Endometrium (tissue), 2 donors: ENCODE results near the gene ANKRD53.
"Not testable (repeated sequence)": the region's sequence is repeated elsewhere in the genome, so short reads cannot be mapped to it uniquely, and the experiment has no call there.

Experiments used
- FAIRE-seq: peaks from 2 replicates; lab custom pipeline; 2012; peaks lifted over from hg19 to GRCh38; lab: Jason Lieb, UNC
- donor health status: control.
- donor health status: control.

The ANKRD53 gene

GRCh38 chr2:70992945-70993853, 14.8 kb downstream of the ANKRD53 start:
- FAIRE-seq, result no peak

- FAIRE-seq, result no peak
Measured at GRCh38 chr2:70994009-70994698, 15.7 kb downstream of the ANKRD53 start.

DNA sequence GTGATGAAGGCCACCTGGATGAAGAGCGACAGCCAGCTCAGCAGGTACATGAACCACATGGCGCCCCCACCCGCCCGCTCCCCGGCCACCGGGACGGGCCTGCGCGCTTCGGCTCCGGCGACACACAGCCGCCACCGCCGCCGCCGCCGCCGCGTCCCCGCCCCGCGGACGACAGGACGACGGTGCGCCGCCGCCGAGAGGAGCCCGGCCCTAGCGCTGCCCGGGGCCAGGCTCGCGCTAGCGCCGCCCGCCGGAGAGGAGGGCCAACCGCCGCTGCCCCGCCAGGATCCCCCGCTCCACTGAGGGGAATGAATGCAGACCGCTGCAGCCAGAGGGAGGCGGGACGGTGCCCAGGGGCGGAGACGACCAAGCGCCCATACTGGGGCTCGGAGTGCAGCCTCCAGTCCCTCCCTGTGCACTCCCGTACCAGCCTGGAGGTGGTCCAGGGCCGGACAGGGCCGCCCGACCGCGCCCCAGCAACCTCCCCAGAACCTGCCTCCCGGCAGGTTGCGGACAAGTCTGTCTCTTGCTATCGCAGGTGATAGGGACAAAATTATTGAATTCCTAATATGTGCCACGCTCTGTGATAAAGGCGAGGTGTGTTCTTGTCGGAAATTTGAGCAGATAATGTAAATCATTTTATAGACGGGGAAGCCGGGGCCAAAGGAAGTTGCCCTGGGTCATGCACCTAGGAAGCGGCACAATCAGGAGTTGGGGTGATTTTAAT, 16.4 kb downstream of the ANKRD53 start, which contains the start of gene TEX261:
TSS of gene TEX261 (minus strand) at position 175 of the 727 bp plus-strand sequence. CDS start at position 59, 116 bp downstream.
- no peak for FAIRE-seq

DNA sequence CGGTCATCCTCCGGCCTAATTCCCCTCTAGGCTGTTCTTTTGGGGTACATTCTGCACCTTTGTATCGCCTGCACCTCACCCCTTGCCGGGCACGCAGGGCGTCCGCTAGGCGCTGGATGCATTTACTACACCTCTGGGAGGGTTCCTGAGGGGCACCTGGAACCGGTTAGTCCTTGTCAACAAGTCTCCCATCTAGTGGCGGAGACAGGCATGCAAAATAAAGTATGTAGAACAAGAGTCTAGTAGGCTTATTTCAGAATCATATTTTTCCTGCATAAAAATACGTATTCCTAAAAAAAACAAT, 16.9 kb downstream of the ANKRD53 start:
- no peak for FAIRE-seq

- not testable (repeated sequence) for FAIRE-seq
Measured at GRCh38 chr2:70998885-70999284, 20.5 kb downstream of the ANKRD53 start.

GRCh38 chr2:70999362-70999761, 20.9 kb downstream of the ANKRD53 start:
- no peak for FAIRE-seq

DNA sequence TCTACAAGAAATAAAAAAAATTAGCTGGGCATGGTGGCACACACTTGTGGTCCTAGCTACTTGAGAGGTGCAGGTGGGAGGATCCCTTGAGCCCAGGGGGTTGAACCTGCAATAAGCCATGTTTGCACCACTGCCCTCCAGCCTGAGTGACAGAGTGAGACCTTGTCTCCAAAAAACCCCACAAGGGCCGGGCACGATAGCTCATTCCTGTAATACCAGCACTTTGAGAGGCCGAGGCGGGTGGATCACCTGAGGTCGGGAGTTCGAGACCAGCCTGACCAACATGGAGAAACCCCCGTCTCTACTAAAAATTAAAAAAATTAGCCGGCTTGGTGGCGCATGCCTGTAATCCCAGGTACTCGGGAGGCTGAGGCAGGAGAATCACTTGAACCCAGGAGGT, 21.5 kb downstream of the ANKRD53 start:
- FAIRE-seq, result not testable (repeated sequence)

GRCh38 chr2:71000780-71001591, 22.6 kb downstream of the ANKRD53 start:
- FAIRE-seq, result no peak

DNA sequence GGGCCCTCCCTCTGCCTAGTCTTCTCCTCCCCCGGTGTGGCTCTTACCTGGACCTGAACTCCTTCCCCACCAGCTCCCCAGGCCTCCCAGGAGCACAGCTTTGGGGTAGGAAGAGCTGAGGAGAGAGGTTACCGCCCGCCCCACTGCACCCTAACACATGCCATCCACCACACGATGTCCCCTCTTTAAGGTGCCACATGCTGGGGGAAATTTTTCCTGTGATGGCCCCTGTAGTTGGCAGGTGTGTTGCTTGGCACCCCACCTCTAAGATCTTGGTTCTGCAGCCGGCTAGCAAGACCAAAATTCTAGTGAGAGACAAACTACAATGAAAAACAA, 23.1 kb downstream of the ANKRD53 start:
- FAIRE-seq, result no peak

DNA sequence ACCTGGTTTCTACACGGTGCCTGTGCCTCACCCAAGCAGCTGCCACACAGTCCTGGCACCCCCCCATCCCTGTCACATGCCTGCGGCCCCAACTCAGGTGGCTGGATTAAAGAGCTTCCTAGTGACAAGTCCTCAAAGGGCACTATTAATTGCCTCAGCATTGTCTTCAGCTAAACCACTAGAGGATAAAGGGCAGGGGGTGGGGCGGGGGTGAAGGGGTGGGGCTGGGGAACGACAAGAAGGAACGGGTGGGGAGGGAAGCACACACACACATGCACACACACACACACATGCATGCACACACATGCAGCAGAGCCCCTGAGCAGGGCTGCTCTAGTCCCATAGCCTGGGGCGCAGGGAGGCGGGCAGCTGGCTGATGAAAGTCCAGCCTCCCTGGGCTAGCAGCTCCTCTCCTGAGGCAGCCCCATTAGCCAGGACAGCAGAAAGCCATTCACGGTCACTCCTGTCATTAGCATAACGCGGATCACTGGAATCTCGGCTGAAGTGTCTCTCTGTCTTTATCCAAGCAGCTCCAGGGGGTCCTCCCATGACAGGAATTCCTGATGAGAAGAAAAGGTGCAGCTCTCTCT, 23.6 kb downstream of the ANKRD53 start:
- no peak for FAIRE-seq

DNA sequence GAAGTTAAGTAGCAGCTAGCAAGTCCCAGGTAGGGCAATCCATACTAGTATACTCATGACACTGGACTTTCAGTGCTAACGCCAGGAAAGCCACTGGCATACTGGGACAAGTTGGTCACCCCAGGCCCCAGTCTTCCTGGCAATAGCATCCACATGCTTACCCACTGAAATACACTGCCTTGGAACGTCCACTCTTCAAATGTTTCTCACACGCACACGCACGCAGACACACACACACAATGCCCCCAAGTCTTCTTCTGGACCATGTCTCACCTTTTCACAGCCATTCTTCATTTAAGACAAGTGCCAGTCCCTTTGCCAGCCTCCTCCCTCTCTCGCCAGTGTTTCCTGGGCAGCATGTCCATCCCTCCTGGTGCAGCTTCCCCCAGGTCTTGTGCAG, 25.0 kb downstream of the ANKRD53 start:
- no peak for FAIRE-seq

GRCh38 chr2:71003966-71004755, 25.7 kb downstream of the ANKRD53 start:
- FAIRE-seq, result no peak

DNA sequence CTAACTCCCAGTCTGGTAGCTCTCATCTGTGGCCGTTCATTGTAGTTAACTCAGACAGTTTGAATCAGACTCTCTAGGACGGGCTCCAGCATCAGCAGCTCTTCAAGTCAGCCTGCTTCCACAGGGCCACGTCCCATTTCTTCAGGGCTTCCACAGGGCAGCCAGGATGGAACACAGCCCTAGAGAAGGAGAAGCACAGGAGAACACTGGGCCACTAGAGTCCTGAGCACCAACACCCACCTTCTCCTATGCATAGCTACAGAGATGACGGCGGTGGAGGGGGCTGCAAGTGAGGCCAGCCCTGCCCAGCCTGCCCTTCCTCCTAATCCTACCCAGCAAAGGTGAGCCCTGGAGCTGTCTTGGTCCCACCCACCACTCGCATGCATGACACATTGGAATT, 26.4 kb downstream of the ANKRD53 start:
- no peak for FAIRE-seq

DNA sequence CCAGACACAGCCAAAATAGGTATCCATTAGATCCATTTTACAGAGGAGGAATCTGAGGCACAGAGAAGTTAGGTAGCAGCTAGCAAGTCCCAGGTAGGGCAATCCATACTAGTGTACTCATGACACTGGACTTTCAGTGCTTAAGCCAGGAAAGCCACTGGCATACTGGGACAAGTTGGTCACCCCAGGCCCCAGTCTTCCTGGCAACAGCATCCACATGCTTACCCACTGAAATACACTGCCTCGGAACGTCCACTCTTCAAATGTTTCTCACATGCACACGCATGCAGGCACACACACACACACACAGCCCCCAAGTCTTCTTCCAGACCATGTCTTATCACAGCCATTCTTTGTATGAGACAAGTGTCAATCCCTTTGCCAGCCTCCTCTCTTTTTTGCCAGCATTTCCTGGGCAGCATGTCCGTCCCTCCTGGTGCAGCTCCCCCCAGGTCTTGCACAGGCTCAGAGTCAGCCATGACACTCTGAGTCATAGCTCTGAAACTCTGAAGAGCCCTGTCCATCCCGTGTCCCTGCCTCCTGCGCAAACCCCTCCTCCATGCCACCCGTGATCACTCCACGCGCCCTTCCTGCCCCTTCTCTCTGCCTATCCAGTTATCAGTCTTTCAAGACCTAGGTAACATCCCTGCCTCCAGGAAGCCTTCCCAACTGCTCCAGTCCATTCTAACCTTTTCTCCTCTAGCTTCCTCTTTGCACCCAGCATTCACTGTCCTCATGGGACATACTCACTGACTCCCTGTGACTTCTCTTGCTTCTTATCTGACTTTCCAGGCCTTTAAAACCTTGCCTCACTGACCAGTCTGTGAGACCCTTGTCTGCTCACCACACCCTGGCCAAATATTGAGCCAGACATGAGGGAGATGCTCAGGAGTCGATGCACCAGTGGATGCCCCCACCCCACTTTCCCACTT, 27.1 kb downstream of the ANKRD53 start:
- no peak for FAIRE-seq

DNA sequence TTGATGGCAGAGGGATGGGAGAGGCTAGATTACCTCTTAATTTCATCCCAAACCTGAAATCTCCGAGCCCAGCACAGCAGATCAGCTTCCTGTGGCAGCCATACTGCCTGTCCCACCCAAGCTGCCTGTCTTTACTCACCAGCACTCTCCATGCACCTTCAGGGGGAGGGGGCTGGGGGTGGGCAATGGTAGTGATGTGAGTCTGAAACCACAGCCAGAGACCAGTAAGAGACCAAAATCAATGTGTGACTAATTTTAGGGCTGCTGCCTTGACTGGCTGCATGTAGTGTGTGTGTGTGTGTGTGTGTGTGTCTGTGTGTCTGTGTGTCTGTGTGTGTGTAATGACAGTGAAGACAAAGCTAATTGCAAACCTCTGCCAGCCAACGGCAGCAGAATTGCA, 27.9 kb downstream of the ANKRD53 start:
- no peak for FAIRE-seq

DNA sequence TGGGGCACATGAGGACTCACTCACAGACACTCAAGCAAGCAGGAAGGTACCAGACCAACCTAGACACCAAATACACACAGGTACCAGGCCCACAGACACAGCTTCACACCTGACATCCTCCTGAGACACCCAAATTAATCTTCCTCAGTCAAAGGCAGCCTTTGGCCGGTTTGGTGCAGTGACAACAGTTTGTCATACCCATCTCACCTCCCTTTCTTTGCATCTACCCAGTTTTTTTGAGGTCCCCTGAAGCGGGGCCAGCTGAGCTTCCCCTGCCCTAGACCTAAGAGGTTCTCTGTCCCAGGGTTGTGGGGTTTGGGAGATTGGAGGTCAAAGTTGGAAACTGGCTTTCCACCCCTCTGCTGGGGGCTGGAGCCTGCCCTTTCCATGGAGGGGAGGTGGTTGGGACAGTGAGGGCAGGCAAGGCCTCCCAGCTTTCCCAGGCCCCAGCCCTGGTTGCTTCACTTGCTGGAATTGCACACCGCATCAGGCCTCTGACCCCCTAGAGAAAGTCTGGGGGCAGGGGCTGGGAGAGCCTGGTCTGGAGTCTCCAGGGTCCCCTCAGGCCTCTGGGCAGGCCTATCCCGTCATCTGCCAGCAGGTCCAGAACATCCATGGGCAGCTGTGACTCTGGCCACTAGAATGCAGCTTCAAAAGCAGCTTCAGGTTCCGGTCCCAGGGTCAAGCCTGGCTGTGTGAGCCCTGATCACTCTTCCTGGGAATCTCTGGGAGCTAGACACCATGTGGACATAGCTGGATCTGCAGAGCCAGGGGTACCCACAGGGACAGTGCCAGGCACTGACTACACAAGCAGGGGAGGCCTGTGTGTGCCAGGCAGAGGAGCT, 28.7 kb downstream of the ANKRD53 start:
- FAIRE-seq, result no peak

DNA sequence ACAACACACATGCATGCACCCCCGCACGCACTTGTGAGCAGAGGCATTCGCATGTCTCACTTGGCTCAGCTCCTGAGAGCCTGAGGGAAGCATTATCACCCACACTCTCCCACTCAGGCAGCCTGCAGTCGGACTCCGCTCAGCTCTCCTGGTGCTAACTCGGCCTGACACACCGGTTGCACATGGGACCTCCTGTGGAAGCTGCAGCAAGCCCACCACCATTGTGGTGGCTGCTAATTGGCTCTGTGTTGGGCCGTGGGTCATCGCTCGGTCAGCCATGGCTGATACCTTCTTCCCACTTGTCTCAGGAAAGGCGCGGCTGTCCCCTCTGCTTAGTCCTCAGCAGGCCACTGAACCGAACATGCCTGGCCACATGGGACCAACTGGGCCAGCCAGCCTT, 29.9 kb downstream of the ANKRD53 start:
- no peak for FAIRE-seq

- FAIRE-seq, result not testable (repeated sequence)
Measured at GRCh38 chr2:71011786-71012185, 33.4 kb downstream of the ANKRD53 start.

- no peak for FAIRE-seq
Measured at GRCh38 chr2:71018625-71019024, 40.2 kb downstream of the ANKRD53 start.
